H1 (cell line): Measurements from ENCODE around the gene ATCAY. TPM values are rescaled to one million over a fixed set of nuclear protein-coding genes. Genes with fewer than 3 reads are reported as not detected.

Experiments used
- GTF2F1 ChIP-seq: IDR thresholded peaks from 2 replicates; pipeline ENCODE4 v1.6.1; 2012; ENCODE audit warnings: low read depth, low read length, improper control_type of control experiment, borderline replicate concordance
- POU5F1 ChIP-seq: IDR thresholded peaks from 2 replicates; pipeline ENCODE4 v1.6.1; 2011; ENCODE audit warnings: low read depth, mild to moderate bottlenecking, low read length, moderate library complexity
- RNF2 ChIP-seq: fragments of 200-900, 300-1000 bp; sonication (generic); IDR thresholded peaks from 2 replicates; pipeline ENCODE4 v1.7.1; 2016; ENCODE audit warnings: borderline replicate concordance, low read depth, mild to moderate bottlenecking, antibody characterized with exemption, low read length; ENCODE audit not compliant: poor library complexity, severe bottlenecking; ENCODE audit errors: missing control alignments
- SP2 ChIP-seq: IDR thresholded peaks from 2 replicates; pipeline ENCODE4 v1.6.1; 2012; ENCODE audit warnings: mild to moderate bottlenecking, low read length, inconsistent platforms
- polyA plus RNA-seq, 7 experiments: library from polyadenylated mRNA; depleted of rRNA in 3 of 7; stranded (reverse) in 5 of 7; unstranded in 2 of 7; fragments of >200 nt in 5 of 7; fragments of 200-250 nt in 2 of 7; gene quantifications; 1 replicate in 5 of 7; 2 replicates in 1 of 7; 4 replicates in 1 of 7; pipeline versions ENCODE4 v1.2.1 to v1.2.3, GENCODE V29; 2011 to 2013; ENCODE audit warnings: missing spikeins in 2 of 7, mixed read lengths in 2 of 7
- total RNA-seq: library from RNA; stranded (reverse); fragmentation: NEBNext Ultra II Directional; extraction: Animal tissue kit (Norgen Biotek cat#: 25700); gene quantifications from 2 replicates; pipeline ENCODE4 v1.2.1, GENCODE V29; 2021

Gene ATCAY
- total and polyA plus RNA-seq, 2 of the 8 experiments (the other 6 are each of a cell fraction or from before 2014, with no cell fraction given), result 24.4 to 33.8 TPM

DNA sequence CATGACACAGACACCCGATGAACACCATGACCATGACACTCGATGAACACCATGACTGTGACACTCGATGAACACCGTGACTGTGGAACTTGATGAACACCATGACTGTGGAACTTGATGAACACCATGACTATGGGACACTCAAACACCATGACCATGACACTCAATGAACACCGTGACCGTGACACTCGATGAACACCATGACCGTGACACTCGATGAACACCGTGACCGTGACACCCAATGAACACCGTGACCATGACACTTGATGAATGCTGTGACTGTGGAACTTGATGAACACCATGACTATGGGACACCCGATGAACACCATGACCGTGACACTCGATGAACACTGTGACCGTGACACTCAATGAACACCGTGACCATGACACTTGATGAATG lies 43.2 kb upstream of the ATCAY start (continued):
- TF ChIP-seq RNF2, result no peak
- no peak for TF ChIP-seq POU5F1
- TF ChIP-seq SP2, result no peak
- no peak for TF ChIP-seq GTF2F1
